HG03558 (cell line): ENCODE results near the gene CD200R1.
"Not testable (repeated sequence)": the region's sequence is repeated elsewhere in the genome, so short reads cannot be mapped to it uniquely, and the experiment has no call there.

Experiments used
- ATAC-seq: cut with Tn5 transposase; IDR thresholded peaks from one replicate; pipeline ENCODE4 v1.9.1; 2021; ENCODE audit warnings: moderate number of reproducible peaks; ENCODE audit not compliant: unreplicated experiment; ENCODE audit errors: extremely low read depth

Gene CD200R1

DNA sequence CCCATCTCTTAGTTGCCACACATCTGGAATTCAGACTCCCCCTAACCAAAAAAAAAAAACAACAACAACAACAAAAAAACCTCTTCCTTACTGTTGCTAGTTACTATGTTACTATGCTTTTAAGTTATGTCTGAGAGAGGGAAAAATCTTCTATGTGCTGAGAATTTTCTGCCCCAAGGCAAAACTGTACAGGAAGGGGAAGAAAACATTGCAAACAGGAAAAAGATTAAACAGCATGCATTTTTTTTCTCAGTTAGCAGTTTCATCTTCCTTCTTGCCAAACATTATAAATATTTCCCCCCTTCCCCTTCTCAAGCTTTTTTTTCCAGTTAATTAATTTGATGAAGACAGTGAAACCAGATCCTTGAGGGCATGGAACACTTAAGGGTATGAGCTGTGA, 1.1 kb upstream of the CD200R1 start:
- no peak for ATAC-seq

DNA sequence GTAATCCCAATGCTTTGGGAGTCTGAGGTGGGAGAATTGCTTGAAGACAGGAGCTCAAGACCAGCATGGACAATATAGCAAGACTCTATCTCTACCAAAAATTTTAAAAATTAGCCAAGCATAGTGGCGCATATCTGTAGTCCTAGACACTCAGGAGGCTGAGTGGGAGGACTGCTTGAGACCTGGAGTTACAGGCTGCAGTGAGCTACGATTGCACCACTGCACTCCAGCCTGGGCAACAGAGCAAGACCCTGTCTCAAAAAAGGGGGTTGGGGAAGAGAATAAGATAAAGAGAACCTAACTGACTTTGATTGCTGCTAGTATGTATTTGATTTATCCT, 755 bp downstream of the CD200R1 start:
- ATAC-seq = no peak

DNA sequence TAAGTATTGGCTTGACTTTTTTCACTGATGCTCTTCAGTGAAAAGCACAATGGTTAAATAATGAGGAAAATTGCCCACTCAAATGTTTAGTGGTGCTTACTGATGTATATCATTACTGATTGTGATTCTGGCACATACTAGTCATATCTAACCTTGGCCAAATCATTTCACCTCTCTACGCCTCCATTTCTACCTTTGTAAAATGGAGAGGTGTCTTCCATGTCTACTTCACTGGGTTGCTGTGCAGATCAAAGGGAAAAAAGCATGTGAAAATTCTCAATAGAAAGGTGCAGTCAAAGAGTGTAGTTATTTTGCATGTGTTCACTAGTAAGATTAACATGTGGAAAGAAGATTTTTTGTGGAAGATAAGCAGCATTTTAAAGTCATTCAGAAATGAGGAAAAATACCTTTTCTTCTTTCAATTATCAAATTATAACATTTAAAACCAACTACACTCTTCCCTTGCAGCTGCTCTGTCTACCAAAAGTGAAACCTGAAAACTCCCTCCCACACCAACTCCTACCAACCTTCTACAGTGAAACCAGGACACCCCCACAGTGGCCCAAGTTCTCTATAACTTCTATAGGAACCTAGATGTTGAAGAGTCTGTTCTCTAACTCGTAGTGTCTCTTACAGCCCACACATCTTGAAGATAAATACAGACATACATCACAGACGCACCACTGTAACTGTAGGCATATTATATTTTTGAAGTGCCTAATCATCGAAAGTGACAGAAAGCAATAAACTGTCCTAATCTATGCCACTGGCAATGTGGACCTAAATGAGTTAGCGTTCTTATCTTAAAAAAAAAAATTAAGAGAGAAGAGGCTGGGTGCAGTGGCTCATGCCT, 1.4 kb downstream of the CD200R1 start:
- peak; percentile 73 for ATAC-seq

DNA sequence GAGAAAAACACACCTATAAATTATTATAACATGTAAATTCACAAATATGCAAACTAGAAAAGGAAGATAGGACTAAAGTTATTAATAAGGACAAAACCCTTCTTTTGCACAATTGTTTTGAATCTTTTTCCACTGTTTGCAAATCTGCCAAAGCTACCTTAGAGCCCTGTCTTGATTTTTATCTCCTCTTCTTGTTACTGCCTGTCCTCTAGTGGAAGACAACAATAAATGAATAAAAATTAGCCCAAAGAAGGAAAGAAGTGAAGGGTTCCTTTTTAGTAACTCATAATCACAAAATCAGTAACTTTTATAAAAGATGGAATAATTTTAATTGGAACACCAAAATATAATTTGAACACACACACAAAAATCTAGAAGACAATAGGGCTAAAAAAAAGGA, 2.7 kb downstream of the CD200R1 start:
- ATAC-seq = no peak

DNA sequence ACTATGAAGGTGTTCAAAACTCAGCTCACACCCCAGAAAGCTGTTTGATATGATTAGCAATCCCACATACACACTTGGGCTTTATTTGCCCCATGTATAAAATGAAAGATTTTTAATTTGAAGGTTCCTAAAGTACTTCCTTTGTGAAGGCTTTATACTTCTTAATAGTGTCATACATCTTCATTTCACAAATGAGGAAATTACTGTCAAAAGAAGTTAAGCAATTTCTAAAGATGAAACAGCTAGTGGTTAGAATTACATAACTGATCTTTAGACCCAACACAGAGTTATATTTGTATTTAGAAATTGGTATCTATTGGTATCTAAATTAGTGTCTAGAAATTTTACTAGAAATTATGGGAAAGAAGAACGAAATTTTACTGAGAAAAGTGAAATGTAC, 7.1 kb downstream of the CD200R1 start:
- no peak for ATAC-seq

DNA sequence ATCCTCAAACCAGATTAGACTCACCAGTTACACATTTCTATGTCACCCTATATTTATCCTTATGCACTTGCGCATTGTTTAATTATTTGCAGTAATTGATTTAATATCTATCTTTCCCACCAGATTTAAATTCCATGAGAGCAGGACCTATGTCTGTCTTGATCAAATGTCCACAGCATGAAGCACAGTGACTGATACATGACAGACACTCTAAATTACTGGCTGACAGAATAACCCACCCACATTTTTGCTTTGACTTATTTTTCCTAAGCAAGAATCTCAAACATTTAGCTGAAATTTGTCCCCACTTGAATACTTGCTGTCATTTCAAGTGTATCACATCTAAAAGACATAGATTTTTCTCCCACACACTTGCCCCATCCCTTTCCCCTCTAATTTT, 7.5 kb downstream of the CD200R1 start:
- ATAC-seq = no peak

DNA sequence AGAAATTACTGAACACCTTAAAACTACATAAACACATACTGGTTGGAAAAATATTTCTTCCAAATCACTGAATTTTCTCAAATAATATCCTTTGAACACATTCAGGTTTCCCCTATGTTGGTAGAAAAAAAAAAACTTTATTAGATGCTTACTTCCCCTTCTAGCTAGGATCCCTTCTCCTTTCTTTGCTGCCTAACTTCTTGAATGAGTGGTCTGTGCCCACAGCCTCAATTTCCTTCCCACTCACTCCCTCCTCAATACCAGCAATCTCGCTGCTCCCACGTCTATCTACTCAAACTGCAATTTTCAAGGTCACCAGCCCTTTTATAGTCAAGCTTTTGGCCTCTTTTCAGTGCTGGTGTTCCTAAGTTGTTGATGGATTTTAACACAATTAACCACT, 8.3 kb downstream of the CD200R1 start:
- ATAC-seq = no peak

DNA sequence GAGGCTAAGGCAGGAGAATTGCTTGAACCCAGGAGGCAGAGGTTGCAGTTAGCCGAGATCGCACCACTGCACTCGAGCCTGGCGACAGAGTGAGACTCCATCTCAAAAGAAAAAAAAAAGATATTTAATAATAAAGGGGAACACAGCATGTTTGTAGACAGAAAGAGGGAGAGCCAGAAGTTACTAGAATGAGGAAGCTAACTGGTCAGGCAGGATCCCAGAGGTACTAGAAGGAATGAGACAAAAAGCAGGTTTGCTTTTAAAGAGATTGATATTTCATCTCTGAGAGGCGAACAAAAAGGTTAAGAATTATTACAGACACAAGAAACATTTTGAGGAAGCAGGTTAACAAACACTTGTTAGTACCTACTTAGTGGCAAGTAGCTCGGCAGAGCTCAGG, 9.2 kb downstream of the CD200R1 start:
- no peak for ATAC-seq

DNA sequence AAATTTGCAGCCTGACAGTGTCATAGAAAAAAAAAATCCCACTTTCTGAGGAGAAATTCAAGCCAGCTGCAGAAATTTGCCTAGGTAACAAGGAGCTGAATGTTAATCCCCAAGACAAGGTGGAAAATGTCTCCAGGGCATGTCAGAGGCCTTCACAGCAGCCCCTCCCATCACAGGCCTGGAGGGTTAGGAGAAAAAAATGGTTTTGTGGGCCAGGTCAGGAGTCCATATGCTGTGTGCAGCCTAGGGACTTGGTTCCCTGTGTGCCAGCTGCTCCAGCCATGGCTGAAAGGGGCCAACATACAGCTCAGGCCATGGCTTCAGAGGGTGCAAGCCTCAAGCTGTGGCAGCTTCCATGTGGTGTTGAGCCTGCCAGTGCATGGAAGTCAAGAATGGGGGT, 11.2 kb downstream of the CD200R1 start:
- no peak for ATAC-seq

DNA sequence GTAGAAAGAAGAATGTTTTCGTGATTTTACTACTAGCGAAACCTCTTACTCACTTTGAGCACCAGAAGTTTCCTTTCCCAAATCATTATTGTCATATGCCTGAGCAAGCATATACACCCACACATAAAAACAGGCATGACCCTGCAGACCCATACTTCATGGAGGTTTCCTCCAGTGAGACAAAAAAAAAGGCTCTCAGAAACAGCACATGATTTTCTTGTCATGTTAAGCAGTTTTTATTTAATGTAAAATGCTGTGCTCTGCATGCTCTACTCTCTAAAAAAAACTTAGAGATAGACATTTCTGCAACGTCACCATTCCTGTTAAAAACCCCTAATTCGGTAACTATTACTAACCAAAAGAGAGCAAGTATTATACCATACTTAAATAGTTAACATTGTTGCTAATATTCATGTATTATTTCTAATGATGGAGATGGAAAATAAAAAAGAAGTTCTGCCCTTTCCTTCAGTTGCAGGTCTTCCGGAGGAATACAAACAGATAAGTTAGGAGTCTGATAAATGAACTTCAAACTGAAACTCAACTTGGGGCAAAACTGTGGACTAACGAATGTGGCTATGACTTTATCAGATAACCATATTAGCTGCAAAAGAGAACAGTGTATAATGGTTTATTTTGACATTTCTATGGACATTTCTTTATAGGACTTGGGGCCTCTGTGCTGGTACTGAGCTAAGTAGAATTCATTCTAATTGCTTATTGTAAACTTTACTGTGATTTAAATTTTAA, 15.9 kb downstream of the CD200R1 start:
- no peak for ATAC-seq

DNA sequence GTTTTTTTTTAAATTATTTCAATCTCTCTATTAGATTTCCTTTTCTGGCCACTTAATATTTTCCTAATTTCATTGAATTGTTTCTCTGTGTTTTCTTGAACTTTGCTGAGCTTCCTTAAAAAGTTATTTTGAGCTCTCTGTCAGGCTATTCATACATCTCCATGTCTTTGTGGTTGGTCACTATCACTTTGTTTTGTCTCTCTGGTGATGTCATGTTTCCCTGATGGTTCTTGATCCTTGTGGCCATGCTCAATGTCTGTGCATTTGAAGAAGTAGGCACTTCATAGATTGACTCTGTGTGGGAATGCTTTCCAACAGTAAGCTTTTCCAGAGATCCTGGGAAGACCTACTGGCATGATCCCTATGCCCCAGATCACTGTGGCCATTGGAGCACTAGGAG, 18.6 kb downstream of the CD200R1 start:
- no peak for ATAC-seq

DNA sequence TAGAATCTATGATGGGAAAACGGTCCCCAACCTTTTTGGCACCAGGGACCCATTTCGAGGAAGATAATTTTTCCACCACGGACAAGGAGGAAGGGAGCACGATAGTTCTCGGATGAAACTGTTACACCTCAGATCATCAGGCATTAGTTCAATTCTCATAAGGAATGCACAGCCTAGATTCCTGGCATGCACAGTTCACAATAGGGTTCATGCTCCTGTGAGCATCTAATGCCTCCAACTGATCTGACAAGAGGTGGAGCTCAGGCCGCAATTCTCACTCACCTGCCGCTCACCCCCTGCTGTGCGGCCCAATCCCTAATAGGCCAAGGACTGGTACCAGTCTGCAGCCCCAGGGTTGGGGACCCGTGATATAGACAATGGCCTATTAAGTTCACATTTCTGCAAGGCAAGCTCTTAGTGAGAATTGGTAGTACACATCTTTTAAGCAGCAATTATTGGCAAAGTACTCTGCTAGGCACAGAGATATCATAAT, 26.5 kb downstream of the CD200R1 start:
- ATAC-seq = no peak

DNA sequence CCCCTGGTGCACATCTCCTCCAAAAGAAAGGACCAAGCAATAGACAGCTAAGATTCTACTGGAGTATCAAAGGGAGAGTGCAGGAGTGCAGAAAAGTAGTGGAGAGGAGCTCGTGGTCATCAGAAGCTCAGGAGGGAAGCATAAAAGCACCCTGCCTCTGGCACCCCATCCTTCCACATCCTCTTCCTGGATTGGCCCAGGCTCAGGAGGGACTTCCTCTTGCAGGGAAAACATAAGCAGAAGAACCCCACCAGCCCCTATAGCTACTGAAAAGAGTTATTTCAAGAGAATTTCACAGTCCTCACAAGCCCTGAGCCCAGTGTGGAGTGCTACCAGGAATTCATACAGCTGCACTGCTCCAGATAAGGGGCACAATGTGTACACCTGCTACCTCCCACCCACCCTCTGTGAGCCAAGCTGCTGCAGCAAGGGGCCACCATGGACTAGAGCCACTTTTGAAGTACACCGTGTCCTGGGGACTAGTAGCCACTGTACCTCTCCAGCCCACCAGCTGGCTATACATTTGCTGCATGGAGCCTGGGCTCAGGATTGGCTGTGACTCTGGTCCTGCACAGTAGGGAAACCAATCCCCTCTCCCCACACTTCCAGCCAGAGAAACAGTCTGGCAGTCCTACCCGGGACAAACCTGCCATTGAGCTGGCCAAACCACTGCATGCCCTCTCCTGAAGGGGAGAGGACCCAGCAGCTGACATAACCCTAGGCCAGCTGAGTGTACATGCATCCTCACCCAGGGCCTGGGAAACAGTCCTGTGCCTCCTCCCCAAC, 43.0 kb downstream of the CD200R1 start:
- ATAC-seq = no peak

DNA sequence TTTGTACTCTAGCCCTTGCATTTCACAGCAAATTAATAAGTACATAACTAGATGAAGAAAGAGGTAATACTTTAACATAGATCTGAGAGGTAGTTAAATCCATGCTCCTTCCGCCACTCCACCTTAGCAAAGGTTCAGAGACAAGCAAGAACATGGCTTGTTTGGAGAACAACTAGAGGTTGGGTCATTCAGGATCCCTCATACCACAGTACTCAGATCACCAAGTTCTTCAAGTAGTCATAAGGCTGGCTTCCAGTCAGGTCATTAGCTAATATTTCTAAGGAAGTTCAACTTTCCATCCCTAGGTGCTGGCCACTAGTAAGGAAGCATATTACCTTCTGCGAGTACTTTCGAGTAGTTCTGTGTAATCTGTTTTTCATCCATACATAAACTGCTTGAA, 44.1 kb downstream of the CD200R1 start:
- ATAC-seq = no peak

DNA sequence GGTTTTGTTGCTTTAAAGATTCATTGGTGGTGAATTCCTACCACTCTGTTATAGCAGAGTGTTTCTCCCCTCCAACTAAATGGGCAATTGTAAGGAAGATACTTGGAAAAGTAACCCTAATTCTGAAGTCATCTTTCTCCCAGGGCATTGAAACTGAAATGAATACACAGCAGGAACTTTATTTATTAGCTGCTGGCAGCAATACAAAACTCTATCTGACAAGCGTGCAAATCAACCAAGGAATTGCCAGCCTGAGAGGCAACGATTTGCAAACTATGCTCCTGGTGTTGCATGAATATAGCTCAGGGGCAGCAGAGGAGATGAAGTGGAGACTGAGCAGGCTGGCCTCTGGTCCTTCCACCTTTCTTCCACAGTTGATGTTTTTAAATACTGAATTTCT, 48.9 kb downstream of the CD200R1 start:
- no peak for ATAC-seq

DNA sequence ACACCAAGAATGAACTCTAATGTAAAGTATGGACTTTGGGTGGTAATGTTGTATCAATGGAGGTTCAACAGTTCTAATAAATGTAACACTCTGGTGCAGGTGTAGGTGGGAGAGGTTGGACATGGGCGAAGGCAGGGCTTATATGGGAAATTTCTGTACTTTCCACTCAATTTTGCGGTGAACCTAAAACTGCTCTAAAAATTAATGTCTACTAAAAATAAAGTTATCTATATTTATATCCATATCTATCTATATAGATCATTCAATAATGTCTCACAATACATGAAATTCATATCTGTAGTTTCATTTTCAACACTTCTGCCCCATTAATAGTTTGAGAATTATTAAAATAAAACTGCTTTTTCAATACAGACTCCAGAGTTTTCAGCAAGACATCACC, 49.3 kb downstream of the CD200R1 start:
- no peak for ATAC-seq

DNA sequence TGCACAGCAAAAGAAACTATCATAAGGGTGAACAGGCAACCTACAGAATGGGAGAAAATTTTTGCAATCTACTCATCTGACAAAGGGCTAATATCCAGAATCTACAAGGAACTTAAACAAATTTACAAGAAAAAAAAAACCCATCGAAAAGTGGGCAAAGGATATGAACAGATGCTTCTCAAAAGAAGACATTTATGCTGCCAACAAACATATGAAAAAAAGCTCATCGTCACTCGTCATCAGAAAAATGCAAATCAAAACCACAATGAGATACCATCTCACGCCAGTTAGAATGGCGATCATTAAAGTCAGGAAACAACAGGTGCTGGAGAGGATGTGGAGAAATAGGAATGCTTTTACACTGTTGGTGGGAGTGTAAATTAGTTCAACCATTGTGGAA, 55.4 kb downstream of the CD200R1 start:
- not testable (repeated sequence) for ATAC-seq

DNA sequence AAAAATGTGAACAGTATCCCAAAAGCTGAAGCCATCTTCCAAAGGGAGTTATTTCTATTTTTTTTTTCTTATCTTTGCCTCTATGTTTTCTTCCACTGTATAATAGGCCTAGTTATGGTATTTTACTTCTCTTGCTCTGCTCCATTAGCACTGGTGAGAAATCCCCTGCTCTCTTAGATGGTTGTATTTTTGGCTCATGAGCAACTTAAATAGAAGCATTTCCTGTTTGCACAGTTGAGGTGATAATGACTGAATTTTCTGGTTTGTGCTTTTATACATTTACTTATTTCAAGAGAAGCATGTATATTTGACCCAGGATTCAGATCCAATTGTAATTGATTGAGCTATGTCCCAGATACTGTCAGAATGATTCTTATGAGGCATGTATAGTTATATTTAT, 66.7 kb downstream of the CD200R1 start:
- ATAC-seq = peak; percentile 88

DNA sequence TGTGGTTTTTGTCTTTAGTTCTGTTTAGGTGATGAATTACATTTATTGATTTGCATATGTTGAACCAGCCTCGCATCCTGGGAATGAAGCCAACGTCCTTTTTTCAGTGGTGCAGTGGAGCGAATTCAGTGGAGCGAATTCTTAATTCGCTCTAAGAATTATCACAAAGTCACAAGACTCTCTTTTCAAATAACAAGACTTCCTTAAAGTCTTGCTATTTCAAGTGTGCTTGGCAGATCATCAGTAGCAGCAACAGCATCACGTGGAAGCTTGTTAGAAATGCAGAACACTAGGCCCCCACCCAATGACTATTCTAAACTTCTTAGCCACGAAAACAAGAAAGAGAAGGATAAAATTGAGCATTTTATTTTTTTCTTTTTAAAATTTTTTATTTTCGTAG, 70.1 kb downstream of the CD200R1 start:
- ATAC-seq = no peak

DNA sequence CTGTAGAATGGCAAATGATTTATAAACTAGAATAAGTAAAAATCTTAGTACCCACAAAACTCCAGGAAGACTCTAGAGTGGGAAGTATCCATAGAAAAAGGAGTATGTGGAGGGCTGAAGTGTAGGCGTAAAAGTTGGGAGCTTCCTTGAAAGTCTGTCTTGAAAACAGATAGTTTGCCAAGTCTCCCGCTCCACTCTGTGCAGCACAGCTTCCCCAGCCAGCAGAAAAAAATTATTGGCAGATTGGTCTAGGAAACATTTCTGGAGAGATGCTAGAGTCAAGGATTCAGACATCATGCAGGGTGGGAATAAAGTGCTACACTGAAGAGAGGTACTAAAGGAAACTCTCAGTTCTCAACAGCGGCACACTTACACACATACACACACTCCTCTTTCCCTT, 74.8 kb downstream of the CD200R1 start:
- ATAC-seq = no peak

DNA sequence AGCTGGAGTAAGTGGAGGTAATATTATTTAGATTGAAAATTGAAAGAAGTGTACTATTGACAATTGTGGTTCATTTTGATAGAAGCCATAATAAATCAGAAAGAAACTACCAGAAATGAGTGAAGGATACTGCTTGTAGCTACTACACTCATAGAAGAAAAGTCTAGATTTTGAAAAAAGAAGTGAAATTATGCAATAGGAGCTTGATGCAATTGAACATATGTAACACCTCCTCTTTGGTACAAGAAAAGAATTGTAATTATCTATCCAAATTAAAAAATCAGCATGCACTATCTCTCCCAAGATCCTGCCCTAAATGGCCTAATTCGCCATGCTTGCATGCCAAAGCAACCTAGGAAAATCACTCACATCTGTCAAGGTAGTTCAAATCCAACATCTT, 77.1 kb downstream of the CD200R1 start:
- no peak for ATAC-seq
